Activated naive CD8-positive, alpha-beta T cell treated with anti-CD3 and anti-CD28 coated beads, Interleukin-2, amount 10 ng/mL, durations not matched to agents 7 days and 5 days (primary cell): Measurements from ENCODE around the gene TECR. TPM values are rescaled to one million over a fixed set of nuclear protein-coding genes. Genes with fewer than 3 reads are reported as not detected.

ENCODE experiments used
- ATAC-seq: fragments of 150-1000 bp; cut with Tn5 transposase; one replicate; pipeline ENCODE4 v1.10.0; 2021; ENCODE audit warnings: low read depth, moderate library complexity
- POLR2A ChIA-PET: fragments of 350-600 bp; sonication (Branson Sonifier 250); formaldehyde crosslinking; loops from one replicate; lab custom pipeline; 2021; ENCODE audit warnings: antibody characterized with exemption; lab: Charles Lee
- DNase-seq: peaks from one replicate; pipeline ENCODE4 v3.0.0; 2021
- H3K27ac Mint-ChIP-seq: one replicate; pipeline ENCODE4 v1.8.0; 2022; ENCODE audit warnings: mild to moderate bottlenecking, mixed read lengths
- H3K27me3 Mint-ChIP-seq: one replicate; pipeline ENCODE4 v1.8.0; 2022; ENCODE audit warnings: mild to moderate bottlenecking, moderate library complexity, mixed read lengths
- H3K36me3 Mint-ChIP-seq: one replicate; pipeline ENCODE4 v1.8.0; 2021; ENCODE audit warnings: mild to moderate bottlenecking, mixed read lengths
- H3K4me1 Mint-ChIP-seq: one replicate; pipeline ENCODE4 v1.8.0; 2021; ENCODE audit warnings: mixed read lengths
- H3K4me3 Mint-ChIP-seq: one replicate; pipeline ENCODE4 v1.8.0; 2022; ENCODE audit warnings: mild to moderate bottlenecking, moderate library complexity, mixed read lengths
- H3K9me3 Mint-ChIP-seq: one replicate; pipeline ENCODE4 v1.8.0; 2021; ENCODE audit warnings: mixed read lengths
- total RNA-seq, 2 experiments: library from RNA; stranded (reverse); gene quantifications; one replicate each; pipeline ENCODE4 v1.2.3, GENCODE V29; 2021

The TECR gene
- total RNA-seq, 2 experiments from 2014 or later = 161 to 168 TPM

DNA sequence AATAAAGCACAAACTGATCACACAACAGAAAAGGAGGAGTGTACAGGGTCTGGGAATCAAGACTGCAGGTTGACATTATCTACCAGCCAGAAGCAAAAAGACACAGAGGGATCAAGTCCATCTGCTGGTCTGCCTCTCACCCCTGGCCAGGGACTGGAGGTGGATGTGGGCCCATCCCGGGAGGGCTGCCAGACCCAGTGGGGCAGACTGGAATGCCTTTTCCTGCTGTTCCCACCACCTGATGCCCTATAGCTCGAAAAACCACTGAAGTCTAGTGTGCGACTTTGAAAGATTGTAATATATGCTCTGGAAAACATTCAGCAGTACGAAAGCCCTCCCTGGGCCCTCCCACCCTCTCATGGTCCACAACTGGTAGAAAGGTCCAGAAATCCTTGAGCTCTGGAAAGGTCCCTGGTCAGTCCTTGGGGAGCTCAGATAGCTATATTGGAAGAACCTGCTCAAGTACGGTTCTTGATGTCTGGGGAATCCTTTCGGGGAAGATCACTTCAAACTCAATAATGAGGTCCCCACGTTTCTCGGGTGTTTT is 13.8 kb upstream of the TECR start:
- Mint-ChIP-seq H3K4me3 (peak overlapping the region; percentile 92), H3K27me3 (no peaks in the 10 kb centered on the region), H3K9me3 (no peaks in the 10 kb centered on the region), H3K36me3 (peaks cover 28% of the 10 kb centered on the region), H3K27ac (peak overlapping the region; percentile 81), H3K4me1 (peaks cover 50% of the 10 kb centered on the region)
- POLR2A ChIA-PET = interaction anchor here (8.1 kb wide), 1 partner anchor 9 kb away, joined by 298 read pairs; no protein-coding TSS in a partner anchor
- DNase-seq = no peak
- ATAC-seq = no peak

DNA sequence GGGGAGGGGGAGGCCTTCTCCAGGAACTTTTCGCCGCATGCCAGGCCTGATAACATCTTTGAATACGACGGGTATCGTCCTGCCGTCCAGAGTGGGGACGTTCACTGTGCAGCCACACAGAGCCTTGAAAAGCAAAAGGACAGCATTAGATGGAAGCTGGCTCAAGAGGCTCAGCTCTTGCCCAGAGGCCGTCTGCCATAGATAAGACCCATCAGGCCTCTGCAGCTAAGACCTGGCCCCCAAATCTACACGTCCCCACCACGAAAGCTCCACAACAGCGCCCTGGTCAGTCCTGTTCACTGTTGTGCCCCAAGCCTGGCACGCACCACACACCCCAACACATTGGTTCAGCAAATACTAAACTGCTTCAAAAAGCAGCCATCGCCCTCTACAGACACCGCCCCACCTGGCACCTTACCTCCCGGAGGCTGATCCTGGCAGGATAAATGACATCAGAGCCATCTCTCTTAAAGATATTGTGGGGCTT is 13.3 kb upstream of the TECR start:
- ATAC-seq (no peak), DNase-seq (no peak)
- Mint-ChIP-seq H3K27ac (peak overlapping the region; percentile 81), H3K36me3 (peaks cover 28% of the 10 kb centered on the region), H3K9me3 (no peaks in the 10 kb centered on the region), H3K4me3 (peak overlapping the region; percentile 92), H3K27me3 (no peaks in the 10 kb centered on the region), H3K4me1 (peaks cover 47% of the 10 kb centered on the region)
- POLR2A ChIA-PET = interaction anchor here (1.2 to 8.1 kb wide), 4 partner anchors 9 to 134 kb away, joined by 3 to 298 read pairs (median 17); partner anchors contain the start of genes ADGRE5 and NDUFB7

DNA sequence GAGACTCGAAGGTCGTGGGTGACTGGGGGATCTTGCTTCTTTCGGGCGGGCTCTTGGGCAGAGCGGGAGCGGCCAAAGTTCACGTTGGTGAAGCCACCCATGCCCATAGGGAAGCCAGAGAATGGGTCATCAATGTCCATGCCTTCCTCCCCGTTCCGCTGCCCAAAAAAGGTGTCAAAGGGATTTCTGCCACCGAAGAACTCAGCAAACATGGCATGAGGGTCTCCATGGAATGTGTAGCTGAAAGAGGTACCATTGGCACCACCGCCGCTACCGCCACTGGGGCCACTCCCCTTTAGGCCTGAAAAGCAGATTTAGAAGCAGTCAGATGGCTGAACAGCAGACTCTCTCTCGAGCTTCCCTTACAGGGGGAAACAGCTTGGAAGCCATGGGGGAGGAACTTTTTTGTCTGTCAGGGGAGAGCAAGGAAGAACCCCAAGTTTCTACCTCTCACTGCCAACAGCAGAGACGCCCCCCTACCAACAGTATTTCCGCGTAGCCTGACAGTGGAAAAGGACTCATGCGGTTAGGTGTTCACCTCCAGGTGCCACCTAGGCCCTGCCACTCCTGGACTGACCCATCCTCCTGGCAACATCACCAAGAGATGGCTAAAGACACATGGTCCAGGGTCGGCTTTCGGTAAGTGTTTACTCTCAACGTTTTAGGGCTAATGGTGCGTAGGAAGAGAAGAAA is 12.5 kb upstream of the TECR start:
- ATAC-seq = no peak
- no peak for DNase-seq
- Mint-ChIP-seq H3K27me3 (no peaks in the 10 kb centered on the region), H3K4me3 (peak overlapping the region; percentile 92), H3K9me3 (no peaks in the 10 kb centered on the region), H3K4me1 (peaks cover 50% of the 10 kb centered on the region), H3K36me3 (peaks cover 28% of the 10 kb centered on the region), H3K27ac (peak overlapping the region; percentile 81)
- POLR2A ChIA-PET = interaction anchor here (0.8 to 8.1 kb wide), 12 partner anchors 9 to 435 kb away, joined by 3 to 298 read pairs (median 6); partner anchors contain the start of genes ADGRE5, ASF1B, NDUFB7 and TECR

DNA sequence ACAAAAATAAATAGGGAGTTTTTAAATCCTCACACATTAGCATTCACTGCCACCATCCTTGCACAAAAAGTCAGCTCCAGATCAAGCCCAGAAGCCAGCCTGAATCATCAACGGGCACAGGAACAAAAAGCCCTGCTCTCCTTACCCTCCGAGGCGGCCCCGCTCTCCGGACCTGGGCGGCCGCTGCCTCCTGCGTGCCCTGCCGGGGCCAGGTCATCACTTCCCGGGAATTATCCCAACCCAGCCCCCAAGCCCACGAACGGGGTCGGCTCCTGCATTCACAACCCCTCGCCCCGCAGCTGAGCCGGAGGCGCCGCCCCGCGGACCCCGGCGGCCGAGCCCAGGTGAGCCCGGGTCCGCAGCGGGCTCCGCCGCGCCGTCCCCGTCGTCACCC is 12.0 kb upstream of the TECR start:
- Mint-ChIP-seq H3K36me3 (peaks cover 28% of the 10 kb centered on the region), H3K27me3 (no peaks in the 10 kb centered on the region), H3K9me3 (no peaks in the 10 kb centered on the region), H3K4me1 (peaks cover 55% of the 10 kb centered on the region), H3K4me3 (peak overlapping the region; percentile 92), H3K27ac (peak overlapping the region; percentile 97)
- DNase-seq (no peak), ATAC-seq (no peak)
- POLR2A ChIA-PET = interaction anchor here (0.8 to 8.1 kb wide), 17 partner anchors 9 to 815 kb away, joined by 3 to 298 read pairs (median 6); partner anchors contain the start of genes ADGRE5, ASF1B, BRD4 and TECR

GRCh38 chr19:14517840-14518505 is 11.4 kb upstream of the TECR start, which contains the start of gene DNAJB1:
Gene DNAJB1 (minus strand): TSS chr19:14518397. CDS start chr19:14518349, 48 bp downstream.
- POLR2A ChIA-PET = interaction anchor here (0.6 to 8.1 kb wide), 31 partner anchors 8 to 814 kb away, joined by 3 to 298 read pairs (median 4); partner anchors contain the start of genes ADGRE5, ASF1B, BRD4 and GIPC1
- no peaks in the 10 kb centered on the region for H3K9me3 Mint-ChIP-seq
- H3K4me3 Mint-ChIP-seq = peak within 1 kb of the TSS; percentile 92
- peaks cover 60% of the 10 kb centered on the region for H3K4me1 Mint-ChIP-seq
- ATAC-seq = peak; percentile 62
- peaks cover 28% of the 10 kb centered on the region for H3K36me3 Mint-ChIP-seq
- peak within 1 kb of the TSS; percentile 97 for H3K27ac Mint-ChIP-seq
- no peaks in the 10 kb centered on the region for H3K27me3 Mint-ChIP-seq
- DNase-seq = peak; percentile 85

DNA sequence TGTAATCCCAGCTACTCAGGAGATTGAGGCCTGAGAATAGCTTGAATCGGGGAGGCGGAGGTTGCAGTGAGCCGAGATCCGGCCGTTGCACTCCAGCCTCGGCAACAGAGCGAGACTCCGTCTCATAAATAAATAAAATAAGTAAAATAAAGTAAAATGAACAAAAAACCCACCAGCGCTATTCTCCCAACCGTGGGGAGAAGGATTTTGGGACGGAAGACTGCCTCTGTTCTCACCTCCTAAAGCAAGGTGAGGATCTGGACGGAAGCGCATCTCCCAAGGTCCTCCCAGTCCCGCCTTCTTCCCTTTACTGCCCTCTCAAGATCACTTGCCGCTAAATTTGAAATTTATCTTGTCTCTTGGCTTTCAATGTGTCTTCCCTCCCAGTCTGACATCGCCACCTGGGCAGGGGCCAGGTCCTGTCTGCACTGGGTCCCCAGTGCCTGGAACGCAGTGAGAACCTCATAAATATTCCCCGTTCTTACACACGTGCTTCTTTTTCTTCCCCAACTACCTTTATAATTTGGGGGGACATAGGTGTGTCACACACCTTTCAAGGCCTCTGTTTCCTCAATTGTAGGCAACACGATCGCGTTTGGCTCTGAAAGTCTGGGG is 10.0 kb upstream of the TECR start:
- ATAC-seq (no peak), DNase-seq (no peak)
- peak overlapping the region; percentile 92 for H3K27ac Mint-ChIP-seq
- H3K4me3 Mint-ChIP-seq = peak overlapping the region; percentile 92
- peaks cover 66% of the 10 kb centered on the region for H3K4me1 Mint-ChIP-seq
- POLR2A ChIA-PET = interaction anchor here (1.7 to 8.1 kb wide), 7 partner anchors 9 to 137 kb away, joined by 4 to 298 read pairs (median 12); partner anchors contain the start of genes ADGRE5 and TECR
- H3K9me3 Mint-ChIP-seq = no peaks in the 10 kb centered on the region
- peaks cover 28% of the 10 kb centered on the region for H3K36me3 Mint-ChIP-seq
- no peaks in the 10 kb centered on the region for H3K27me3 Mint-ChIP-seq

- no peaks in the 10 kb centered on the region for H3K27me3 Mint-ChIP-seq
- peak overlapping the region; percentile 92 for H3K4me3 Mint-ChIP-seq
- ATAC-seq = no peak
- peaks cover 60% of the 10 kb centered on the region for H3K4me1 Mint-ChIP-seq
- DNase-seq = no peak
- H3K36me3 Mint-ChIP-seq = peaks cover 22% of the 10 kb centered on the region
- H3K9me3 Mint-ChIP-seq = no peaks in the 10 kb centered on the region
- peak overlapping the region; percentile 92 for H3K27ac Mint-ChIP-seq
- POLR2A ChIA-PET = interaction anchor here (1.9 to 8.1 kb wide), 3 partner anchors 12 to 35 kb away, joined by 7 to 298 read pairs (median 12); no protein-coding TSS in a partner anchor
Observed at GRCh38 chr19:14519860-14520407, 9.5 kb upstream of the TECR start.

DNA sequence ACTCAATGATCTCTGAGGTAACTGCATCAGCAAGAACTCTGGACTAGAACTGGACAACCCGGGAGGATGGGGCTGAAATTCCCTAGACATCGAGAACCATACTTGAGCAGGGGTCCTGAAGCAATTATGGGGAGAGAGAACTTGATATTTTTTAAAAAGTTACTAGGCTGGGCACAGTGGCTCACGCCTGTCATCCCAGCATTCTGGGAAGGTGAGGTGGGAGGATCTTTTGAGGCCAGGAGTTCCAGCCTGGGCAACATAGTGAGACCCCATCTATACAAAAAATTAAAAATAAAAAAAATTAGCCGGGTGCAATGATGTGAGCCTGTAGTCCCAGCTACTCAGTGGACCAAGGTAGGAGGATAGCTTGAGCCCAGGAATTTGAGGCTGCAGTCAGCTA is 8.9 kb upstream of the TECR start:
- ATAC-seq (no peak), DNase-seq (no peak)
- POLR2A ChIA-PET = interaction anchor here (1.7 to 8.1 kb wide), 3 partner anchors 14 to 139 kb away, joined by 5 to 298 read pairs (median 9); partner anchors contain the start of gene ADGRE5
- Mint-ChIP-seq H3K36me3 (peaks cover 16% of the 10 kb centered on the region), H3K9me3 (no peaks in the 10 kb centered on the region), H3K4me1 (peaks cover 57% of the 10 kb centered on the region), H3K27me3 (no peaks in the 10 kb centered on the region), H3K4me3 (no peak overlapping the region), H3K27ac (peak overlapping the region; percentile 92)

GRCh38 chr19:14525729-14526128 is 3.7 kb upstream of the TECR start:
- H3K9me3 Mint-ChIP-seq = no peaks in the 10 kb centered on the region
- peaks cover 37% of the 10 kb centered on the region for H3K4me1 Mint-ChIP-seq
- DNase-seq (no peak), ATAC-seq (no peak)
- peaks cover 1% of the 10 kb centered on the region for H3K36me3 Mint-ChIP-seq
- H3K27ac Mint-ChIP-seq = peak overlapping the region; percentile 48
- no peak overlapping the region for H3K4me3 Mint-ChIP-seq
- H3K27me3 Mint-ChIP-seq = no peaks in the 10 kb centered on the region
- POLR2A ChIA-PET = interaction anchor here (0.6 to 1.6 kb wide), 8 partner anchors 8 to 678 kb away, joined by 3 to 11 read pairs (median 3); partner anchors contain the start of gene DNAJB1

- Mint-ChIP-seq H3K36me3 (peaks cover 1% of the 10 kb centered on the region), H3K4me3 (no peak overlapping the region), H3K4me1 (peaks cover 38% of the 10 kb centered on the region), H3K27me3 (no peaks in the 10 kb centered on the region), H3K9me3 (no peaks in the 10 kb centered on the region), H3K27ac (no peak overlapping the region)
- no peak for DNase-seq
- no peak for ATAC-seq
- POLR2A ChIA-PET = interaction anchor here (1.6 kb wide), 2 partner anchors 9 to 20 kb away, joined by 8 to 11 read pairs; partner anchors contain the start of gene DNAJB1
Observed at GRCh38 chr19:14526423-14526822, 3.0 kb upstream of the TECR start.

DNA sequence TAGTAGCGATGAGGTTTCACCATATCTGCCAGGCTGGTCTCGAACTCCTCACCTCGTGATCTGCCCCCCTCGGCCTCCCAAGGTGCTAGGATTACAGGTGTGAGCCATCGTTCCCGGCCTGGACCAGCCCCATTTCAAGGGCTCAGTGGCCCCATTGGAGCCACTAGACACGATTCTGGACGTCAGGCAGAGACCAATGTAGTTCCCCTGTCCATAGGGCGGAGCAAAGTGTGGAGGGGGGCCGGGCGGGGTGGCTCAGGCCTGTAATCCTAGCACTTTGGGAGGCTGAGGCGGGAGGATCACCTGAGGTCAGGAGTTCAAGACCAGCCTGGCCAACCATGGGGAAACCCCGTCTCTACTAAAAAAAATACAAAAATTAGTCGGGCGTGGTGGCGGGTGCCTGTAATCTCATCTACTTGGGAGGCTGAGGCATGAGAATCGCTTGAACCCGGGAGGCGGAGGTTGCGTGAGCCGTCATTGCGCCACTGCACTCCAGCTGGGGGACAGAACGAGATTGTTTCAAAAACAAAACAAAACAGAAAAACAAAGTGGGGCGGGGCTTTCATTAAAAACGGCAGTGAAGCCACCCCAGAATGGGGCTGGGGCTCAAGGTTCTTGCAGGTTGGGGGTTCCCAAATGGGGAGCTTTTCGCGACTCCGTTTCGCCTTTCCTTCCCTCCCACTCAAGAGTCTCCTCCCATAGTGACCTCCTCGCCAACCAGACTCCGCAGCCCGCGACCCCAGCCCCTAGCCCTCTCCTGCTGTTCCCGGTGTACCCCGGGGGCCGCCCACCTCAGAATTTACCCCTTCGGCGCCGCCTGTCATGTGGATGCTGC is 758 bp upstream of the TECR start:
- Mint-ChIP-seq H3K36me3 (peaks cover 7% of the 10 kb centered on the region), H3K27me3 (no peaks in the 10 kb centered on the region)

More for the DNA sequence above, 758 bp upstream of the TECR start:
- DNase-seq (no peak), ATAC-seq (no peak)
- Mint-ChIP-seq H3K4me3 (peak overlapping the region; percentile 97), H3K27ac (peak overlapping the region; percentile 96), H3K4me1 (peaks cover 17% of the 10 kb centered on the region), H3K9me3 (no peaks in the 10 kb centered on the region)
- POLR2A ChIA-PET = interaction anchor here (0.5 to 3.6 kb wide), 4 partner anchors 11 to 392 kb away, joined by 3 to 34 read pairs (median 3); partner anchors contain the start of gene DNAJB1
